Duodenal mucosa (tissue), 2 donors: ENCODE measurements around the gene MMS22L.

Source experiments
- H3K27ac ChIP-seq: one replicate; pipeline ENCODE4 v1.7.0; 2013; ENCODE audit warnings: low read depth, low read length
- H3K27me3 ChIP-seq, 2 donors: one replicate each; pipeline ENCODE4 v1.7.0; 2013; ENCODE audit warnings: low read length in 2 of 2, control low read depth in 1 of 2; ENCODE audit not compliant: insufficient read depth in 2 of 2, control insufficient read depth in 1 of 2
- H3K36me3 ChIP-seq, 2 donors: one replicate each; pipeline ENCODE4 v1.7.0; 2013; ENCODE audit warnings: low read length in 2 of 2, control low read depth in 1 of 2; ENCODE audit not compliant: insufficient read depth in 2 of 2, control insufficient read depth in 1 of 2
- H3K4me1 ChIP-seq, 2 donors: one replicate each; pipeline ENCODE4 v1.7.0; 2013; ENCODE audit warnings: low read length in 2 of 2, control low read depth in 1 of 2; ENCODE audit not compliant: insufficient read depth in 2 of 2, control insufficient read depth in 1 of 2
- H3K4me3 ChIP-seq, 2 donors: one replicate each; pipeline ENCODE4 v1.7.0; 2013; ENCODE audit warnings: low read length in 2 of 2, low read depth in 1 of 2
- H3K9ac ChIP-seq, 2 donors: one replicate each; pipeline ENCODE4 v1.7.0; 2013; ENCODE audit warnings: low read length in 2 of 2, low read depth in 1 of 2
- H3K9me3 ChIP-seq, 2 donors: one replicate each; pipeline ENCODE4 v1.7.0; 2013; ENCODE audit warnings: low read length in 2 of 2, control low read depth in 1 of 2; ENCODE audit not compliant: control insufficient read depth in 1 of 2

Gene MMS22L, protein sequence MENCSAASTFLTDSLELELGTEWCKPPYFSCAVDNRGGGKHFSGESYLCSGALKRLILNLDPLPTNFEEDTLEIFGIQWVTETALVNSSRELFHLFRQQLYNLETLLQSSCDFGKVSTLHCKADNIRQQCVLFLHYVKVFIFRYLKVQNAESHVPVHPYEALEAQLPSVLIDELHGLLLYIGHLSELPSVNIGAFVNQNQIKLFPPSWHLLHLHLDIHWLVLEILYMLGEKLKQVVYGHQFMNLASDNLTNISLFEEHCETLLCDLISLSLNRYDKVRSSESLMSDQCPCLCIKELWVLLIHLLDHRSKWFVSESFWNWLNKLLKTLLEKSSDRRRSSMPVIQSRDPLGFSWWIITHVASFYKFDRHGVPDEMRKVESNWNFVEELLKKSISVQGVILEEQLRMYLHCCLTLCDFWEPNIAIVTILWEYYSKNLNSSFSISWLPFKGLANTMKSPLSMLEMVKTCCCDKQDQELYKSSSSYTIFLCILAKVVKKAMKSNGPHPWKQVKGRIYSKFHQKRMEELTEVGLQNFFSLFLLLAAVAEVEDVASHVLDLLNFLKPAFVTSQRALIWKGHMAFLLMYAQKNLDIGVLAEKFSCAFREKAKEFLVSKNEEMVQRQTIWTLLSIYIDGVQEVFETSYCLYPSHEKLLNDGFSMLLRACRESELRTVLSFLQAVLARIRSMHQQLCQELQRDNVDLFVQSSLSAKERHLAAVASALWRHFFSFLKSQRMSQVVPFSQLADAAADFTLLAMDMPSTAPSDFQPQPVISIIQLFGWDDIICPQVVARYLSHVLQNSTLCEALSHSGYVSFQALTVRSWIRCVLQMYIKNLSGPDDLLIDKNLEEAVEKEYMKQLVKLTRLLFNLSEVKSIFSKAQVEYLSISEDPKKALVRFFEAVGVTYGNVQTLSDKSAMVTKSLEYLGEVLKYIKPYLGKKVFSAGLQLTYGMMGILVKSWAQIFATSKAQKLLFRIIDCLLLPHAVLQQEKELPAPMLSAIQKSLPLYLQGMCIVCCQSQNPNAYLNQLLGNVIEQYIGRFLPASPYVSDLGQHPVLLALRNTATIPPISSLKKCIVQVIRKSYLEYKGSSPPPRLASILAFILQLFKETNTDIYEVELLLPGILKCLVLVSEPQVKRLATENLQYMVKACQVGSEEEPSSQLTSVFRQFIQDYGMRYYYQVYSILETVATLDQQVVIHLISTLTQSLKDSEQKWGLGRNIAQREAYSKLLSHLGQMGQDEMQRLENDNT

DNA sequence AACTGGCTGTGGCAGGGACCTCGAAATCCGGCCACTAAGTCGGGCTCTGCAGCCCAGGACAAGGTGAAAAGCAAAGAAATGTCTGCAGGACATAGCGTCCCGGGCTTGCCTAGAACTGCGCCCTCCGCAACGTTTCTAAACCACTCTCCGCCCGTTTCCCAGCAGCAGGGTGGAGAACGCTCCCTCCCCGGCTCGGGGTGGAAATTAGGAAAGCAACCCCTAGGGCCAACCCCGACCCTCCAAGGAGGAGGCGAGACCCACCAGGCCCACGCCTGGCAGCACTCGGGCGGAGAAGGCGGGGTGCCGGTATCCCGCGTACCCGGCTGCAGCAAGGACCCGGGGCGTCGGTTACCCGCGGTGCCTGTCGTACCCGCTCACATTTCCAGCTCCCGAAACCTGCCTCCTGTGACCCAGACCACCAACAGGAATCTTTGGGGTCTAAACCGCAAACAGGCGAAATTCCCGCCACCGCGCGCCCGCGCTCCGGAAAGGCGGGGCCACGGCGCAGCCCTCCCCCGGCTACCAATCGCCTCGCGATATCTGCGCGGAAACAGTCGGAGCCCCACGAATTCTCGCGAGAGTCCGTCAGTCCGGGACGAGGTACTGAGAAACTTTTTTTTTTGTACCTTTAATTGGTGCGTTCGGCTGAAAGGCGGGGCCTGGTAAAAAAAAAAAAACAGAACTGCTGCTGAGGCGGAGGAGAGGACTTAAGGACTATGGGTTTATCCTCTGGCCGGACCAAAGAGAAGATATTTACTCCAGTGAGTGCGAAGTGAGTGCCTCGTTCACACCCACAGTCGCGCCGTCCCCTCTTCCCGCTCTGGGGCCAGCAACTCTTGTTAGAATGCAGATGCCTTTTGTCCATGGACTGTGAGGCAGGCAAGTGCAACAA is at the start of gene MMS22L:
Gene MMS22L, minus strand, starts transcription at position 491 of the 892 bp plus-strand sequence. CDS start 739 bp downstream, outside the sequence.
- H3K4me1 ChIP-seq = peaks cover 4 to 10% of the 10 kb centered on the region in 2 donors
- H3K36me3 ChIP-seq = peaks cover 0 to 2% of the 10 kb centered on the region in 2 donors
- H3K9ac ChIP-seq = peak within 1 kb of the TSS; percentile 78 to 80
- H3K4me3 ChIP-seq = peak within 1 kb of the TSS; percentile 97 to 98
- H3K27ac ChIP-seq = no peak within 1 kb of the TSS
- no peaks in the 10 kb centered on the region for H3K9me3 ChIP-seq
- H3K27me3 ChIP-seq = no peaks in the 10 kb centered on the region

DNA sequence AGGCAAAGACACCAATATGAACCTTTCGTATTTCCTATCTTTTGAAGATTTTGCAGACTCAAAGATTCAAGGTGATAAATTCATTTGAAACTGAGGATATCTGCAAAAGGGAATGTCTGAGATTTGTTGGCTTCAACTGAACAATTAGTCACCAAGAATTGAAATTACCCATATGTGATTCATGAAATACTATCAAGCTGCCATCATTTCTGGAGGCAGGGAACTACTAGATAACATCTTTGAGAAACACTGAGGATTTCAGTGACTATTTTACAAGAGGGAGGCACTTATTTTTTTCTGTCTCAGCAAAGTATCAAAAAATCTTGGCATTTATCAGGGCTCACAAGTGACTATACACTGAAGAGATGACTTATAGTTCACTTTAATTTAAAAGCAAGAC is 39.8 kb upstream of the MMS22L start:
- Histone ChIP-seq H3K27ac (no peak overlapping the region), H3K36me3 (no peaks in the 10 kb centered on the region), H3K27me3 (no peaks in the 10 kb centered on the region), H3K4me1 (no peaks in the 10 kb centered on the region), H3K9me3 (no peaks in the 10 kb centered on the region), H3K9ac (no peak overlapping the region), H3K4me3 (no peak overlapping the region)

DNA sequence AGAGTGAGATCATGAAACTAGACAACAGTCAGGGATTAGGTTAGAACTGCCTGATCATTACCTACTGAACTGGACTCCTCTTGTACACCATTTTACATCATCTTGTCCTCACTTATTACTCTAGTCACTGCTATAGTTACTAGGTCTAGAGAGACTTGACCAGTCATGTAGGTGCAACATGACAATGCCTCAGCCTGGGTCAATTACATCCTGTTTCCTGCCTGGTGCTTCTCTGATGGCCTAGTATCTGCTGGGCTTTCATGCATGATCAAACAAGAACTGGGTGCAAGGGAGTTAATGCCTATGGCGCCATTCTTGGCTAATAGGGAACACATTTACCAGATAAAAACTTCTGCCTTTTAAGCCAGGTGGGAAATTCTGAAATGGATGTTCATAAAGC is 39.2 kb upstream of the MMS22L start:
- Histone ChIP-seq H3K4me1 (no peaks in the 10 kb centered on the region), H3K36me3 (no peaks in the 10 kb centered on the region), H3K4me3 (no peak overlapping the region), H3K9ac (no peak overlapping the region), H3K27me3 (no peaks in the 10 kb centered on the region), H3K27ac (no peak overlapping the region), H3K9me3 (no peaks in the 10 kb centered on the region)

DNA sequence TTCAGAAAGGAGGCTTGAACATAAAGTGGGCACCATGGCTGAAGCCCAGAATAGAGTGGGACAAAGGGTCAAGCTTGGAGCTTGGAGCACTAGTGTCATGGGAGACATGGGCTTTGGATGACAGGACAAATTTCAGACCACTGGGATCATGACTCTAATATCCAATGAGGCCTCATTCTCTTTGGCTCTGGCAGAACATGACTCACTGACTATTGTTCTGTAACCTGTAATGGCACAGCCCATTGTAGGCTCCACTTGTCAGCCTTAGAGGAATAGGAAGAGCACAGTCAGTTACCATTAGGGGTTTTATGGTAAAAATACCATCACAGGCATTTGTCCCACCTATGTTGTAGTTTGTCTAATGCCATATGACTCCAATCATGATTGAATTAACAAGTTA is 34.0 kb upstream of the MMS22L start:
- H3K9me3 ChIP-seq = no peaks in the 10 kb centered on the region
- no peak overlapping the region for H3K27ac ChIP-seq
- no peaks in the 10 kb centered on the region for H3K4me1 ChIP-seq
- no peak overlapping the region for H3K9ac ChIP-seq
- no peaks in the 10 kb centered on the region for H3K36me3 ChIP-seq
- H3K4me3 ChIP-seq = no peak overlapping the region
- no peaks in the 10 kb centered on the region for H3K27me3 ChIP-seq

DNA sequence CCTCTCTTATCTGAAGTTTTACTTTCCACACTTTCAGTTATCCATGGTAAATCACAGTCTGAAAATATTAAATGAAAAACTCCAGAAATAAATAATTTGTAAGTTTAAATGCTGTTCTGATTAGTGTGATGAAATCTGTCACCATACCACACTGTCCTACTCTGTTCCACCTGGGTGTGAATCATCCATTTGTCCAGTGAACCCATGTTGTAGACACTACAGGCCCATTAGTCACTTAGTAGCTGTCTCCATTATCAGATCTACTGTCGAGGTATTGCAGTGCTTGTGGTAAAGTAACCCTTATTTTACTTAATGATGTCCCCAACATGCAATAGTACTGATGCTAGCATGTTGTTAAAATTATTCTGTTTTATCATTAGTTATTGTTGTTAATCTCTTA is 29.2 kb upstream of the MMS22L start:
- H3K36me3 ChIP-seq = no peaks in the 10 kb centered on the region
- no peak overlapping the region for H3K4me3 ChIP-seq
- no peak overlapping the region for H3K9ac ChIP-seq
- no peaks in the 10 kb centered on the region for H3K4me1 ChIP-seq
- H3K9me3 ChIP-seq = no peaks in the 10 kb centered on the region
- no peak overlapping the region for H3K27ac ChIP-seq
- H3K27me3 ChIP-seq = no peaks in the 10 kb centered on the region

DNA sequence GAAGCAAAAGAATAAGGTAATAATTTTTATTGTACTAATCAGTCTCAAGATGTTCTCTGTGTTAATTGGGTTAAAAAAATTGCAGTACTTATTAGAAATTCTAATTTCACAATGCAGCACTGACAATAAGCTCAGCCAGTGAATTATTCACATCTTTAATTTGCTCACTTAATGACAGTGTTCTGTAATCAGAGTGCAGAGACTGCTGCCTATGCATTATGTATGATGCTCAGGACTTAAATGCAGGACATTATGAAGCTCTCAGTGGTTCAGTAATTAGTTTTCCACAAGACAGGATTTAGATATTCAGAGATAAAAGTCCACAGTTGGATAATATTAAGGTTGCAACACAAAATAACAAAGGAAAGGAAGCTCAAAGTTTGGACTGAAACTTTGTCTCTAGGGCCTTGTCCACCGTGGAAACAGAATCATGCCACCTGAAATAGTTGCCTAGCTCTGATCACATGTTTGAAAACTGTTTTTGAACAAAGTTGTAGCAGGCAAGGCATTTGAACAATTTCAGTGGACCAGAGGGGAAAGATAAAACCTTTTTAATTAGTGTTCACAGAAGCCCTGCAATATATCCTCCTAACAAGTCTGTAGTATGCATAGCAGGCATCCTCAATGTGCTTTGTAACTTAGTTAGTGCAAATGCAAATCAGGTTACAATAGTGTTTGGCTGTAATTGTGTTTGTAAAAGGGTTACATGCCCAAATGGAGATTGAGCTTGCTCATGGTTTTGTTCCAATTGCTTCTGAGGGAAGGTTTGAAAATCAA is 23.7 kb upstream of the MMS22L start:
- Histone ChIP-seq H3K9me3 (no peaks in the 10 kb centered on the region), H3K27ac (no peak overlapping the region), H3K4me1 (no peaks in the 10 kb centered on the region), H3K4me3 (no peak overlapping the region), H3K27me3 (no peaks in the 10 kb centered on the region), H3K9ac (no peak overlapping the region), H3K36me3 (no peaks in the 10 kb centered on the region)

DNA sequence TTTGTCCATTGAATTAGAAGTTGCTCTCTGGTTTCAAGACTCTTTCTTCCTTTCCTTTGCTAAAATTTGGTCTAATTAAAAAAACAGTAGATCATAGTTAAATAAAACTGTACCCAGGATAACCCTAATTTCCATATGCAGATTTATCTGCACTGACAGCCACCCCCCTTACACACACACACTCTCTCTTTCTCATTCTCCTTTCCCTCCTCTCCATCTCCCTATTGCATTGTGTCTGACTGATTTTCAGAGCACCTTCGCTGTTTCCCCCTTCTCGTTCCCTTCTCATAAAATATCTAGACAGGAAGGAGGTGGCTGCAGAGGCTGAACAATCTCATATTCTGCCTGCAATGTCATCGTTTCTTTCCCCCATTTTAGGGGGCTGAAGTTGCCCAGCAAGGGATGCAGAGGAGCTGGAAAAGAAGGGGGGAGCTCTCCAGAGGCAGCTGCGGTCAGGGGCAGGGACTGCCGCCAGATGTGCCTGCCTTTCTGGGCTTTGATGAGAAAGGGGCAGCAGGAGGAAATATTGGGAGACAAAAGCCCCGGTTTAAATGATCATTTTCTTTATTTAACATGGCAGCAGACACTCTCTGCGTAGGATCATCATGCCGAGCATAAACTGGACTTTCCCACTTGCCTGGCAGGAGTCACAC is 22.5 kb upstream of the MMS22L start:
- no peaks in the 10 kb centered on the region for H3K27me3 ChIP-seq
- no peaks in the 10 kb centered on the region for H3K9me3 ChIP-seq
- no peak overlapping the region for H3K9ac ChIP-seq
- no peak overlapping the region for H3K27ac ChIP-seq
- no peak overlapping the region for H3K4me3 ChIP-seq
- no peaks in the 10 kb centered on the region for H3K4me1 ChIP-seq
- H3K36me3 ChIP-seq = no peaks in the 10 kb centered on the region

DNA sequence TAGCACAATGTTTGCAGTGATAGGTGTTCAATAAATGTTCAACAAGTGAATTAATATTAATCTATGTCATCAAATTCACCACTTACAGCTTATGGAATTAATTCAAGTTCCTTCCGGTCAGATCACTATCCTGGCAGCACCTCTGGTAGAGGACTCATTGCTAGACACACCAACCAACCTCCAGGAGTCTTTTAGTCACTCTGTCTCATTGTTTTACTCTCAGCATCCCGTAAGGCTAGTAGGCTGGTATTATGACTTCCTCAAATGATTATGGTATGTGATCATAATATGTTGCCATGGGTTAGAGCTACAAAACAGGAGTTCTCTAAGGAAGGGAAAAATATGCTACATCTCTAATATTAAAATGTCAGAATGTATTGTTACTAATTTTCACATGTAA is 21.7 kb upstream of the MMS22L start:
- Histone ChIP-seq H3K4me1 (no peaks in the 10 kb centered on the region), H3K27ac (no peak overlapping the region), H3K27me3 (no peaks in the 10 kb centered on the region), H3K9ac (no peak overlapping the region), H3K36me3 (no peaks in the 10 kb centered on the region), H3K9me3 (no peaks in the 10 kb centered on the region), H3K4me3 (no peak overlapping the region)
